NCI-H2196 treated with DMSO at 0.1 percent for 48 hours (cell line): ENCODE measurements around the gene GPR68.

Source experiments
- DNase-seq: peaks from one replicate; lab custom pipeline; 2025; ENCODE audit not compliant: unreplicated experiment; lab: John Stamatoyannopoulos, UW

GPR68 gene

GRCh38 chr14:91244501-91244901 lies at the start of gene GPR68:
Gene GPR68 (minus strand): TSS chr14:91244704. CDS start chr14:91235050, 9,654 bp downstream.
- no peak for DNase-seq

GRCh38 chr14:91294153-91294552 lies 49.6 kb upstream of the GPR68 start:
- no peak for DNase-seq

- DNase-seq: no peak
Observed at GRCh38 chr14:91293281-91293680, 48.8 kb upstream of the GPR68 start.

- DNase-seq: no peak
Observed at GRCh38 chr14:91292491-91292890, 48.0 kb upstream of the GPR68 start.

GRCh38 chr14:91291786-91292405 lies 47.4 kb upstream of the GPR68 start:
- no peak for DNase-seq

- no peak for DNase-seq
Observed at GRCh38 chr14:91290986-91291385, 46.5 kb upstream of the GPR68 start.

GRCh38 chr14:91289464-91289863 lies 45.0 kb upstream of the GPR68 start:
- no peak for DNase-seq

GRCh38 chr14:91288876-91289275 lies 44.4 kb upstream of the GPR68 start:
- no peak for DNase-seq

- DNase-seq: no peak
Observed at GRCh38 chr14:91286530-91286937, 42.0 kb upstream of the GPR68 start.

GRCh38 chr14:91284791-91285548 lies 40.5 kb upstream of the GPR68 start:
- no peak for DNase-seq

- DNase-seq: no peak
Observed at GRCh38 chr14:91284146-91284790, 39.8 kb upstream of the GPR68 start.

- DNase-seq: no peak
Observed at GRCh38 chr14:91283666-91284065, 39.2 kb upstream of the GPR68 start.

GRCh38 chr14:91282954-91283645 lies 38.6 kb upstream of the GPR68 start:
- no peak for DNase-seq

GRCh38 chr14:91281346-91281745 lies 36.8 kb upstream of the GPR68 start:
- DNase-seq: no peak

GRCh38 chr14:91280129-91280528 lies 35.6 kb upstream of the GPR68 start:
- peak; percentile 20 for DNase-seq

GRCh38 chr14:91279354-91279753 lies 34.9 kb upstream of the GPR68 start:
- DNase-seq: no peak

- DNase-seq: no peak
Observed at GRCh38 chr14:91278383-91278715, 33.8 kb upstream of the GPR68 start.

GRCh38 chr14:91277546-91278382 lies 33.3 kb upstream of the GPR68 start:
- DNase-seq: no peak

GRCh38 chr14:91274796-91275195 lies 30.3 kb upstream of the GPR68 start:
- no peak for DNase-seq

GRCh38 chr14:91273885-91274273 lies 29.4 kb upstream of the GPR68 start:
- DNase-seq: no peak
